HG03354 (cell line): Measurements from ENCODE around the gene POMZP3.
"Not testable (repeated sequence)": the region's sequence is repeated elsewhere in the genome, so short reads cannot be mapped to it uniquely, and the experiment has no call there.

Source experiments
- ATAC-seq: cut with Tn5 transposase; IDR thresholded peaks from one replicate; pipeline ENCODE4 v1.9.1; 2021; ENCODE audit warnings: mild to moderate bottlenecking; ENCODE audit not compliant: unreplicated experiment, poor library complexity, severe bottlenecking

Gene POMZP3

DNA sequence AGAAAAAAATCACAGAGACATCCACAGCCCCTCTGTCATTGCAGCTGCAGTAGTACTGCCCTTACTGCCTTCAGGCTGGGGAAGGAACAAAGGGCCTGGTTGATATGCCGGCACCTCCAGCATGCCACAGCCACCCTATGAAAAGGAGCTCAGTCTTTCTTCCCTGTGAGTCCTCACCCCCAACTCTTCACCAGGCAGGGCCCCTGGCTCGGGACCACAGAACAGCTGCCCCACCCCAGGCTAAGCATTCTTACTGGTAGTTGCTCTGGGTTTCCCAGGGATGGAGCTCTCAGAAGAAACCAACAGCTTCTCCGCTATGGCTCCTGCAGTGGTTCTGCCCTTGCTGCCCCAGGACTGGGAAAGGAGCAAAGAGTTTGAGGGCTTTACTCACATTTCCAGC lies 36.0 kb downstream of the POMZP3 start:
- ATAC-seq, result not testable (repeated sequence)

DNA sequence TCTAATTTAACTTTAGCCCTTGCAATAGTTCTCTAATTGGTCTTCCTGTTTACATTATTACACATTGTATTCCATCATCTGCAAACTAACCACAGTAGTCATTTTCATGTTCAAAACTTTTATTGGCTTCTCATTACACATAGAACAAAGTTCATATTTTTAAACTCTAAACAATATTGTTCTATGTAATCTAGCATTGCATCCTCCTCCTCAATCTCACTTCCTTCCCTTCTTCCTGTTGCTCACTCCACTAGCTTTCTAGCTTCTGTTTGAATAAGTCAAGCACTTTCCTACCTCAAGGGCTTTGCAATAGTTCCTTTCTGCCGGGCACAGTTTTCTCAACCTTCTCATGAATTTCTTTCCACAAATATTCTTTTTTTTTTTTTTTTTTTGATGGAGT lies 38.5 kb downstream of the POMZP3 start:
- not testable (repeated sequence) for ATAC-seq

DNA sequence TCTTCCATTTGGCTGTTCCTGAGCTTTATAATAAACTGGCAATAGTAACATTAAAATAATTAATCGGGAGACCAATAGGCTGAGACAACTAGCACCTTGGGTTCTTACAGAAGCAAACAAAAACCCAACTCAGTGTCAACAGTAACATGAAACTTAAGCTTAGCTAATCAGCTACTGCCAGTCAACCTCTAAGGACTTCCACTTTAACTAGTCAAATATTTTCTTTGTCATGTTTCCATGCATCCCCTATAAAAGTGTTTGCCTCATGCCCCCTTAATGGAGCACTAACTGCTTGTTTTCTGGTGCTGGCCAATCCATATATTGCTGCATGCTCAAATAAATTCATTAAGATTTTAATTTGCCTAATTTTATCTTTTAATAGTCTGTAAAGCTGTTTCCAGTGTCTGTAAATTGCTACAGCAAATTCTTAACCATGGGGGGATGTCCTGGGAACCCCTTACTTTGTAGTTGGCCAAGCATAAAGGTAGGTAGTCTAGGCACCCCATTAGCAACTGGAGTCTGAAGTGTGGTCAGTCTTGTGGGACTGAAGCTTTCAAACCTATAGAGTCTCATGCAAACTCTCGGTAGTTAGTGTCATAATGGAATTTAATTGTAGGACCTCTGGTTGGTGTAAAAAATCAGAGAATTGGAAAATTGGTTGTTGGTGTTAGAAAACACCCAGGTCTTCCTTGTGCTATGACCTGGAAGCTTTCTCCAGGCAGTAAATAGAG lies 40.3 kb downstream of the POMZP3 start:
- not testable (repeated sequence) for ATAC-seq

GRCh38 chr7:76583636-76584281 lies 43.3 kb downstream of the POMZP3 start:
- not testable (repeated sequence) for ATAC-seq

- ATAC-seq, result not testable (repeated sequence)
Measured at GRCh38 chr7:76582848-76583631, 44.0 kb downstream of the POMZP3 start.

GRCh38 chr7:76575919-76576655 lies 51.0 kb downstream of the POMZP3 start:
- ATAC-seq, result not testable (repeated sequence)

DNA sequence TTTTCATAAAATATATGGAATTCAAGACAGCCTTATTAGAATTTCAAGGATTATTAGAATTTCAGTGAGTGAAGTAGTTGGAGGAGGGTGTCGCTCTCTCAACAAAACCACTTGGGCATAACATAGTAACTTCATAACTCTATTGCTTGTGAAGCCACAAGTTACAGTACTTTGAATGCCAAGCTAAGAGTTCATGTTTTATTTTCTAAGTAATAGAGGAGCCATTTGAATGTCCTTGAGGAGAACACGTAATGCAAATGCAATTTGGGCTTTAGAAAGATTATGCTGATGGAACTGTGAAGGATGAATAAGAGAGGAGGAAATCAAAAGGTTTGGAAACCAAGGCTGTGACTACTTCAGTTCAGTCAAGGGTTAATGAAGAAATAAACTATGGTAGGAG lies 51.6 kb downstream of the POMZP3 start:
- ATAC-seq, result not testable (repeated sequence)

DNA sequence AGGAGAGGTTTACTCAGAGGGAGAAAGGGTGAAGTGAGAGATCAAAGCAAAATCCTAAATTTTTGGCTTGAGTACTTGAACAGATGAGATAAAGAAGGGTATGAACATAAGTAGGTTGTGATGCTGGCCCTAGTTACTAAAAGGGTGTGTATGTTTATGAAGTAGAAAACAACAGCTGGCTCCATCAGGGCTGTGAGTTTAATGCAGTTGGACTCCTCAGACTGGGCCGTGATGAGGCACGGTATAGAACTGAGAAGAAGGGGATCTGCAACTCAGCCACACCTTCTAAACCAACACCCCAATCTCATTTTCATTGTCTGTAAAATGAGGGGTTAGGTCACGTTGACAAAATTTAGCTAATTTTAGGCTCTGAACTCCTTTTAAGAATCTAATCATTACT lies 54.8 kb downstream of the POMZP3 start:
- ATAC-seq, result not testable (repeated sequence)

- not testable (repeated sequence) for ATAC-seq
Measured at GRCh38 chr7:76570324-76570775, 56.7 kb downstream of the POMZP3 start.

DNA sequence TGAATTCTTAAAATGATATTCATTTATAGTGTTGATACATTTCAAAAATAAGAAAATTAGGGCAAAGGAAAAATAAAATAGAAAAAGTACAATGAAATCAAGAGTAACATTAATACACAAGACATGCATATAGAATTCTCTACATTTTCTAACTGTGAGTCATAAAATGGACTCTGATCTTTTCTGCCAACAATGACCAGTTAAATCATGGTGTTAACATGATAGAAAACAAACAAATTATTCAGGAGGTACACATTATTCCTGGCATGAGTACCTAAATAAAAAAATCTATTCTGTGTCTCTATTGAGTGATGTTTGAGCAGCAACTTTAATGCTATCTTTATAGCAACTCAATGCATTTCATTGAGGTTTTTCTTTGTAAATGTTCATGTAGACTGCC lies 58.3 kb downstream of the POMZP3 start:
- not testable (repeated sequence) for ATAC-seq

DNA sequence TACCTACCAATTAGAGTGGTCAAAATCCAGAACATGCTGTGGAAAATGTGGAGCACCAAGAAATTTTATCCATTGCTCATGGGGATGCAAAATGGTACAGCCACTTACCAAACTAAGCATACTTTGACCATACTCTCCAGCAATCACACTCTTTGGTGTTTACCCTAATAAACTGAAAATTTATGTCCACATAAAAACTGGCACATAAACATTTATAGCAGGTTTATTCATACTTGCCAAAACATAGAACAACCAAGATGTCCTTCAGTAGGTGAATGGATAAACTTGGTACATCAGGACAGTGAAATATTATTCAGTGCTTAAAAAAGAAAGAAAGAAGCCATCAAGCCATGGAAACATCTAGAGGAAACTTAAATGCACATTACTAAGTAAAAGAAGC lies 59.3 kb downstream of the POMZP3 start:
- ATAC-seq, result not testable (repeated sequence)

DNA sequence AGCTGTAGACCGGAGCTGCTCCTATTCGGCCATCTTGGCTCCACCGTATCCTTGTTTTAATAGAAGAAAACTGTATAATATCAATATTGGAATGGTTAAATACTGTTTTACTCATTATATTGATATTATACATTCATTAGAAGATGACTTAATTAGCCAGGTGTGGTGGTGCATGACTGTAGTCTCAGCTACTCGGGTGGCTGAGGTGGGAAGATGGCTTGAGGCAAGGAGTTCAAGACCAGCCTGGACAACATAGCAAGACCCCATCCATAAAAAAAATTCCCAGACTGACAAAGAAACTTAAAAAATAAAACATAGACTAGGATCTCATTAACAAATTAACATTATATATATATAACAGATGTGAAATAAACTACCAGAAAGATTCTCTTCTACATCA lies 59.8 kb downstream of the POMZP3 start:
- not testable (repeated sequence) for ATAC-seq

DNA sequence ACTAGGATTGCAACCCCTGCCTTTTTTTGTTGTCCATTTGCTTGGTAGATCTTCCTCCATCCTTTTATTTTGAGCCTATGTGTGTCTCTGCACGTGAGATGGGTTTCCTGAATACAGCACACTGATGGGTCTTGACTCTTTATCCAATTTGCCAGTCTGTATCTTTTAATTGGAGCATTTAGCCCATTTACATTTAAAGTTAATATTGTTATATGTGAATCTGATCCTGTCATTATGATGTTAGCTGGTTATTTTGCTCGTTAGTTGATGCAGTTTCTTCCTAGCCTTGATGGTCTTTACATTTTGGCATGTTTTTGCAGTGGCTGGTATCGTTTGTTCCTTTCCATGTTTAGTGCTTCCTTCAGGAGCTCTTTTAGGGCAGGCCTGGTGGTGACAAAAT lies 62.1 kb downstream of the POMZP3 start:
- ATAC-seq, result not testable (repeated sequence)

DNA sequence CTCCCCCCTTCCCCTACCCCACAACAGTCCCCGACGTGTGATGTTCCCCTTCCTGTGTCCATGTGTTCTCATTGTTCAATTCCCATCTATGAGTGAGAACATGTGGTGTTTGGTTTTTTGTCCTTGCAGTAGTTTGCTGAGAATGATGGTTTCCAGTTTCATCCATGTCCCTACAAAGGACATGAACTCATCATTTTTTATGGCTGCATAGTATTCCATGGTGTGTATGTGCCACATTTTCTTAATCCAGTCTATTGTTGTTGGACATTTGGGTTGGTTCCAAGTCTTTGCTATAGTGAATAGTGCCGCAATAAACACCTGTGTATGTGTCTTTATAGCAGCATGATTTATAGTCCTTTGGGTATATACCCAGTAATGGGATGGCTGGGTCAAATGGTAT lies 65.7 kb downstream of the POMZP3 start:
- ATAC-seq, result not testable (repeated sequence)

DNA sequence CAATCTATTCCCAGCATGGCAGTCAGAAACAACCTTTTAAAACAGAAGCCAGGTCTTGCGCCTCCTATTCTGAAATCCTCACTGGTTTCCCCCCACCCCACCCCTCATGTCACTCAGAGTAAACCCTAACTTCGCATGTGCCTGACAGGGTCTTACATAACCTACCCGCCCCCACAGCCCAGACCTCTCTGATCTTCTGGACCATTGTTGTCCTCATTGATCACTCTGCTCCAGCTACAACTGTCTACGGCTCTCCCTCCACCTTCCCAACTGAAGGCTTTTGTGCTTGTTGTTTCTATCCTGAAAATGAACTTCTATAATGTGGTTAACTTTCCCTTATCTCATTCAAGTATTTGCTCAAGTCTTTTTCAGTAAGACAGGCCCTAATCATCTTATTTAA lies 66.9 kb downstream of the POMZP3 start:
- not testable (repeated sequence) for ATAC-seq
